IMR-90 (cell line): ENCODE results near the gene NUP50. TPM values are rescaled to one million over a fixed set of nuclear protein-coding genes. Genes with fewer than 3 reads are reported as not detected.

Experiments
- ATAC-seq: fragments of 200-7000 bp; cut with Tn5 transposase; 2 replicates; pipeline ENCODE4 v1.9.1; 2020; ENCODE audit warnings: low read depth, mild to moderate bottlenecking, moderate library complexity
- BruUV-seq: library from RNA; stranded (reverse); fragments of 400-500 nt; replicated peaks from 2 replicates; lab custom pipeline; 2021; lab: Mats Ljungman, UMichigan
- CTCF ChIA-PET: fragments of 300-600 bp; formaldehyde crosslinking; extraction: SDS; loops from one replicate; lab custom pipeline; 2021; ENCODE audit warnings: antibody characterized with exemption; lab: Yijun Ruan, JAX
- POLR2A ChIA-PET: fragments of 300-600 bp; sonication (Branson Sonifier 250); formaldehyde crosslinking; loops from one replicate; lab custom pipeline; 2022; ENCODE audit warnings: antibody characterized with exemption; ENCODE audit not compliant: unreplicated experiment; lab: Charles Lee
- DNase-seq: peaks from one replicate; pipeline ENCODE4 v3.0.0; 2013
- H2AFZ ChIP-seq: replicated peaks from 2 replicates; pipeline ENCODE3; 2013; ENCODE audit warnings: low read length, mild to moderate bottlenecking; ENCODE audit not compliant: poor library complexity
- H2AK5ac ChIP-seq: 2 replicates; pipeline ENCODE4 v1.6.1; 2013; ENCODE audit warnings: low read depth, low read length, inconsistent platforms
- H2AK9ac ChIP-seq: replicated peaks from 2 replicates; pipeline ENCODE3; 2013; ENCODE audit warnings: mild to moderate bottlenecking, low read depth, low read length, moderate library complexity; ENCODE audit not compliant: poor library complexity
- H2BK120ac ChIP-seq: 2 replicates; pipeline ENCODE4 v1.6.1; 2013; ENCODE audit warnings: low read depth, low read length, inconsistent platforms
- H2BK15ac ChIP-seq: 3 replicates; pipeline ENCODE4 v1.6.1; 2013; ENCODE audit warnings: low read depth, low read length, inconsistent platforms
- H2BK20ac ChIP-seq: 2 replicates; pipeline ENCODE4 v1.6.1; 2013; ENCODE audit warnings: low read depth, mild to moderate bottlenecking, inconsistent platforms, low read length, moderate library complexity
- H2BK5ac ChIP-seq: 2 replicates; pipeline ENCODE4 v1.6.1; 2013; ENCODE audit warnings: mild to moderate bottlenecking, low read depth, low read length, inconsistent platforms; ENCODE audit not compliant: poor library complexity, severe bottlenecking
- H3K14ac ChIP-seq: replicated peaks from 2 replicates; pipeline ENCODE4 v1.6.1; 2013; ENCODE audit warnings: low read depth, low read length, inconsistent platforms
- H3K18ac ChIP-seq: 2 replicates; pipeline ENCODE4 v1.6.1; 2013; ENCODE audit warnings: low read depth, low read length, control low read depth
- H3K23ac ChIP-seq: 2 replicates; pipeline ENCODE4 v1.6.1; 2013; ENCODE audit warnings: low read depth, low read length, inconsistent platforms
- H3K27ac ChIP-seq: 2 replicates; pipeline ENCODE4 v1.5.1; 2013; ENCODE audit warnings: mild to moderate bottlenecking, control low read depth, low read length; ENCODE audit not compliant: insufficient read depth
- H3K27me3 ChIP-seq: 2 replicates; pipeline ENCODE4 v1.6.1; 2013; ENCODE audit warnings: low read length; ENCODE audit not compliant: control insufficient read depth, insufficient read depth
- H3K36me3 ChIP-seq: 2 replicates; pipeline ENCODE4 v1.6.1; 2013; ENCODE audit warnings: low read length, mixed read lengths; ENCODE audit not compliant: control insufficient read depth, insufficient read depth
- H3K4ac ChIP-seq: 2 replicates; pipeline ENCODE4 v1.6.1; 2013; ENCODE audit warnings: low read depth, low read length, inconsistent platforms
- H3K4me1 ChIP-seq: 2 replicates; pipeline ENCODE4 v1.6.1; 2013; ENCODE audit warnings: low read length, mixed read lengths; ENCODE audit not compliant: control insufficient read depth, insufficient read depth
- H3K4me2 ChIP-seq: 2 replicates; pipeline ENCODE4 v1.6.1; 2013; ENCODE audit warnings: low read depth, mild to moderate bottlenecking, control low read depth, low read length, moderate library complexity
- H3K4me3 ChIP-seq: 2 replicates; pipeline ENCODE4 v1.5.1; 2013; ENCODE audit warnings: low read depth, mild to moderate bottlenecking, control low read depth, low read length, moderate library complexity; ENCODE audit not compliant: insufficient read depth
- H3K56ac ChIP-seq: 2 replicates; pipeline ENCODE4 v1.6.1; 2013; ENCODE audit warnings: low read length, inconsistent platforms; ENCODE audit not compliant: insufficient read depth; ENCODE audit errors: extremely low read depth
- H3K79me1 ChIP-seq, 2 experiments: 2 replicates each; pipeline ENCODE4 v1.6.1; 2013; ENCODE audit warnings: low read length in 2 of 2, inconsistent platforms in 1 of 2, low read depth in 1 of 2
- H3K9ac ChIP-seq: 2 replicates; pipeline ENCODE4 v1.6.1; 2013; ENCODE audit warnings: low read depth, low read length, control low read depth
- H3K9me1 ChIP-seq: 2 replicates; pipeline ENCODE4 v1.6.1; 2013; ENCODE audit warnings: low read length, inconsistent platforms; ENCODE audit not compliant: insufficient read depth
- H3K9me3 ChIP-seq: 2 replicates; pipeline ENCODE4 v1.6.1; 2013; ENCODE audit warnings: low read length; ENCODE audit not compliant: control insufficient read depth, insufficient read depth
- H4K20me1 ChIP-seq: 2 replicates; pipeline ENCODE4 v1.6.1; 2013; ENCODE audit warnings: low read length, inconsistent platforms; ENCODE audit not compliant: insufficient read depth
- H4K5ac ChIP-seq: 2 replicates; pipeline ENCODE4 v1.6.1; 2013; ENCODE audit warnings: mild to moderate bottlenecking, low read depth, low read length, control low read depth
- H4K8ac ChIP-seq, 2 experiments: 2 replicates each; pipeline ENCODE4 v1.6.1; 2013; ENCODE audit warnings: low read depth in 2 of 2, low read length in 2 of 2, control low read depth in 1 of 2, inconsistent platforms in 1 of 2
- H4K91ac ChIP-seq: 2 replicates; pipeline ENCODE4 v1.6.1; 2013; ENCODE audit warnings: low read depth, low read length, inconsistent platforms; ENCODE audit not compliant: insufficient read depth
- BHLHE40 ChIP-seq: fragments of 150-350 bp; IDR thresholded peaks from 2 replicates; pipeline ENCODE4 v1.6.1; 2016; ENCODE audit warnings: mild to moderate bottlenecking, low read depth, low read length
- ELK1 ChIP-seq: fragments of 150-350 bp; IDR thresholded peaks from 2 replicates; pipeline ENCODE4 v1.6.1; 2016; ENCODE audit warnings: low read depth, mild to moderate bottlenecking, low read length, moderate library complexity, borderline replicate concordance
- MAFK ChIP-seq: IDR thresholded peaks from 2 replicates; pipeline ENCODE4 v1.6.1; 2012; ENCODE audit warnings: low read depth, low read length, improper control_type of control experiment
- WGBS, 2 experiments: methylation state at CpG; one replicate each; pipeline versions ENCODE4 v1.1.5 to v1.1.7; 2013; ENCODE audit warnings: missing lambda C conversion rate in 2 of 2; ENCODE audit not compliant: insufficient read length in 1 of 2; ENCODE audit errors: extremely low coverage in 2 of 2; 5-methylcytosine and 5-hydroxymethylcytosine counted together
- dilution Hi-C: fragments of 300-500 bp; cut with HindIII; formaldehyde crosslinking; loops from one replicate; pipeline ENCODE4 v1.14.3; 2018; ENCODE audit warnings: low sequenced_read_pairs; ENCODE audit not compliant: unreplicated experiment
- in situ Hi-C: fragments of 300-500 bp; cut with MboI; formaldehyde crosslinking; loops from 3 replicates; pipeline ENCODE4 v1.14.3; 2019; ENCODE audit warnings: low sequenced_read_pairs, inconsistent platforms, mixed read lengths
- intact Hi-C: fragments of 100-400 bp; cut with micrococcal nuclease; formaldehyde crosslinking; loops from 2 replicates; pipeline ENCODE4 v1.10.0; 2022
- polyA plus RNA-seq, 3 experiments: library from polyadenylated mRNA; depleted of rRNA; stranded (reverse); fragments of >200 nt; gene quantifications; 2 replicates each; pipeline ENCODE4 v1.2.3, GENCODE V29; 2012; ENCODE audit warnings: low replicate concordance in 1 of 3
- total RNA-seq: library from RNA; depleted of rRNA; stranded (reverse); fragments of >200 nt; gene quantifications from 2 replicates; pipeline ENCODE4 v1.2.3, GENCODE V29; 2012

Gene NUP50
- total and polyA plus RNA-seq, 2 of the 4 experiments (the other 2 are of a cell fraction), result 12.8 to 65.4 TPM

GRCh38 chr22:45185718-45186514, 22.2 kb downstream of the NUP50 start:
- 90% methylated on average over 9 of the region's 16 CpGs; no CpG with 5 or more reads in 1 of the 2 experiments for WGBS, 2 experiments
- dilution Hi-C loops, result no loop called here

More at GRCh38 chr22:45185718-45186514, 22.2 kb downstream of the NUP50 start:
- peaks cover 3% of the 10 kb centered on the region; the same call in 1 of the 2 replicates for H3K4me1 ChIP-seq
- no peak for DNase-seq
- no peak overlapping the region for H3K4me2 ChIP-seq
- H3K9ac ChIP-seq, result no peak overlapping the region
- no peaks in the 10 kb centered on the region for H3K9me1 ChIP-seq
- no peaks in the 10 kb centered on the region for H3K9me3 ChIP-seq
- no peak overlapping the region for H4K91ac ChIP-seq
- H3K56ac ChIP-seq, result no peak overlapping the region
- no peak overlapping the region for H2BK5ac ChIP-seq
- TF ChIP-seq MAFK (no peak), ELK1 (no peak), BHLHE40 (no peak)
- intact Hi-C loops, result no loop called here
- in situ Hi-C loops, result no loop called here
- peaks cover 31% of the 10 kb centered on the region for H3K36me3 ChIP-seq
- H2AFZ ChIP-seq, result no peak overlapping the region
- H4K8ac ChIP-seq, result no peak overlapping the region
- H3K27ac ChIP-seq, result no peak overlapping the region
- no peak overlapping the region for H4K5ac ChIP-seq
- H3K18ac ChIP-seq, result no peak overlapping the region
- H3K4ac ChIP-seq, result no peak overlapping the region
- no peak overlapping the region for H2BK15ac ChIP-seq
- BruUV-seq, result TSS peak; percentile 64
- ChIA-PET POLR2A (no interaction called here), CTCF (no interaction called here)
- no peaks in the 10 kb centered on the region for H3K27me3 ChIP-seq
- no peak overlapping the region for H3K23ac ChIP-seq
- H2AK5ac ChIP-seq, result no peak overlapping the region
- no peak overlapping the region for H2BK20ac ChIP-seq
- no peak overlapping the region for H3K4me3 ChIP-seq
- no peak for ATAC-seq
- H4K20me1 ChIP-seq, result peaks cover 17% of the 10 kb centered on the region
- no peak overlapping the region for H2AK9ac ChIP-seq
- H2BK120ac ChIP-seq, result no peak overlapping the region
- H3K79me1 ChIP-seq, result peaks cover 15 to 39% of the 10 kb centered on the region in 2 experiments
- H3K14ac ChIP-seq, result no peak overlapping the region
